Esophagus squamous epithelium (tissue), 4 donors: ENCODE results near the gene ZNF215.

Source experiments
- CTCF ChIP-seq, 6 experiments: fragments of 450-650 bp in 4 of 6; fragments of 200-600 bp in 2 of 6; sonication (generic) in 2 of 6; IDR thresholded peaks; one replicate each; pipeline ENCODE4 v1.5.1; 2016 to 2019; ENCODE audit warnings: antibody characterized with exemption in 6 of 6, mild to moderate bottlenecking in 4 of 6, moderate library complexity in 4 of 6
- POLR2A ChIP-seq, 4 donors: fragments of 450-650 bp; IDR thresholded peaks; one replicate each; pipeline ENCODE4 v1.6.1; 2017; ENCODE audit warnings: antibody characterized with exemption in 4 of 4, mild to moderate bottlenecking in 4 of 4, moderate library complexity in 3 of 4

GRCh38 chr11:6943131-6943530 lies 16.9 kb downstream of the ZNF215 start:
- no peak for TF ChIP-seq CTCF (IDR thresholded peaks at IDR 0.05)
- TF ChIP-seq POLR2A (IDR thresholded peaks at IDR 0.05): no peak
